Stomach (tissue), 4 donors: Measurements from ENCODE around the gene SERPINE1.

Experiments used
- CTCF ChIP-seq, 7 experiments: fragments of 450-650 bp in 4 of 7; fragments of 200-600 bp in 3 of 7; sonication (generic) in 3 of 7; IDR thresholded peaks; one replicate each; pipeline ENCODE4 v1.5.1; 2016 to 2019; ENCODE audit warnings: antibody characterized with exemption in 7 of 7, control low read depth in 2 of 7, mild to moderate bottlenecking in 1 of 7
- EP300 ChIP-seq: sonication (generic); formaldehyde crosslinking; IDR thresholded peaks from one replicate; pipeline ENCODE4 v1.6.1; 2017; ENCODE audit warnings: antibody characterized with exemption
- POLR2A ChIP-seq, 4 donors: fragments of 450-650 bp; IDR thresholded peaks; one replicate each; pipeline ENCODE4 v1.6.1; 2016; ENCODE audit warnings: antibody characterized with exemption in 4 of 4, control low read depth in 2 of 4, mild to moderate bottlenecking in 1 of 4, moderate library complexity in 1 of 4
- POLR2AphosphoS5 ChIP-seq, 3 donors: sonication (generic); formaldehyde crosslinking; IDR thresholded peaks; one replicate each; pipeline ENCODE4 v1.6.1; 2016; ENCODE audit warnings: antibody characterized with exemption in 3 of 3

- no peak for TF ChIP-seq CTCF (IDR thresholded peaks at IDR 0.05)
- TF ChIP-seq POLR2AphosphoS5 (IDR thresholded peaks at IDR 0.05), result no peak
- no peak for TF ChIP-seq POLR2A (IDR thresholded peaks at IDR 0.05)
- no peak for TF ChIP-seq EP300
These were observed 6.9 kb downstream of the SERPINE1 start for GRCh38 chr7:101133621-101134398.
